CD4-positive, alpha-beta T cell treated with Interleukin-2 at 100 ng/mL for 4 hours (primary cell): ENCODE data around the gene ADAM19.
A peak's percentile ranks its signal among the peaks of the same experiment; 100 is the strongest.
"Not testable (repeated sequence)": the region's sequence is repeated elsewhere in the genome, so short reads cannot be mapped to it uniquely, and the experiment has no call there.

Source experiments
- DNase-seq: peaks from one replicate; pipeline ENCODE4 v3.0.0-alpha.2; 2020; ENCODE audit warnings: low spot score

ADAM19 gene

GRCh38 chr5:157485340-157485739 lies 90.2 kb downstream of the ADAM19 start:
- no peak for DNase-seq

GRCh38 chr5:157484768-157485167 lies 90.8 kb downstream of the ADAM19 start:
- DNase-seq: no peak

GRCh38 chr5:157482702-157483101 lies 92.9 kb downstream of the ADAM19 start:
- not testable (repeated sequence) for DNase-seq

GRCh38 chr5:157481666-157482065 lies 93.9 kb downstream of the ADAM19 start:
- DNase-seq: no peak

- DNase-seq: peak; percentile 18
Measured at GRCh38 chr5:157481265-157481664, 94.3 kb downstream of the ADAM19 start.

GRCh38 chr5:157479612-157480510 lies 95.7 kb downstream of the ADAM19 start:
- no peak for DNase-seq

- DNase-seq: no peak
Measured at GRCh38 chr5:157479166-157479565, 96.4 kb downstream of the ADAM19 start.

GRCh38 chr5:157478726-157479125 lies 96.8 kb downstream of the ADAM19 start:
- DNase-seq: no peak

- no peak for DNase-seq
Measured at GRCh38 chr5:157477814-157478494, 97.6 kb downstream of the ADAM19 start.

GRCh38 chr5:157476702-157477408 lies 98.7 kb downstream of the ADAM19 start:
- peak; percentile 55 for DNase-seq

GRCh38 chr5:157475432-157475831 lies 100.1 kb downstream of the ADAM19 start:
- no peak for DNase-seq

GRCh38 chr5:157473383-157474320 lies 101.9 kb downstream of the ADAM19 start:
- no peak for DNase-seq

GRCh38 chr5:157471709-157472108 lies 103.9 kb downstream of the ADAM19 start:
- DNase-seq: peak; percentile 25

GRCh38 chr5:157470631-157471030 lies 104.9 kb downstream of the ADAM19 start:
- DNase-seq: no peak

GRCh38 chr5:157469687-157470086 lies 105.9 kb downstream of the ADAM19 start:
- no peak for DNase-seq

- peak; percentile 16 for DNase-seq
Measured at GRCh38 chr5:157469073-157469472, 106.5 kb downstream of the ADAM19 start.

- DNase-seq: no peak
Measured at GRCh38 chr5:157468293-157468965, 107.1 kb downstream of the ADAM19 start.

GRCh38 chr5:157464519-157465171 lies 110.9 kb downstream of the ADAM19 start:
- DNase-seq: peak; percentile 56

- no peak for DNase-seq
Measured at GRCh38 chr5:157463621-157464518, 111.7 kb downstream of the ADAM19 start.
